ENCODE measurements around the gene UBE2B. TPM values are rescaled to one million over a fixed set of nuclear protein-coding genes. Genes with fewer than 3 reads are reported as not detected.

The UBE2B gene
- total RNA-seq, result 27.3 and 41.6 TPM in 2 replicates

DNA sequence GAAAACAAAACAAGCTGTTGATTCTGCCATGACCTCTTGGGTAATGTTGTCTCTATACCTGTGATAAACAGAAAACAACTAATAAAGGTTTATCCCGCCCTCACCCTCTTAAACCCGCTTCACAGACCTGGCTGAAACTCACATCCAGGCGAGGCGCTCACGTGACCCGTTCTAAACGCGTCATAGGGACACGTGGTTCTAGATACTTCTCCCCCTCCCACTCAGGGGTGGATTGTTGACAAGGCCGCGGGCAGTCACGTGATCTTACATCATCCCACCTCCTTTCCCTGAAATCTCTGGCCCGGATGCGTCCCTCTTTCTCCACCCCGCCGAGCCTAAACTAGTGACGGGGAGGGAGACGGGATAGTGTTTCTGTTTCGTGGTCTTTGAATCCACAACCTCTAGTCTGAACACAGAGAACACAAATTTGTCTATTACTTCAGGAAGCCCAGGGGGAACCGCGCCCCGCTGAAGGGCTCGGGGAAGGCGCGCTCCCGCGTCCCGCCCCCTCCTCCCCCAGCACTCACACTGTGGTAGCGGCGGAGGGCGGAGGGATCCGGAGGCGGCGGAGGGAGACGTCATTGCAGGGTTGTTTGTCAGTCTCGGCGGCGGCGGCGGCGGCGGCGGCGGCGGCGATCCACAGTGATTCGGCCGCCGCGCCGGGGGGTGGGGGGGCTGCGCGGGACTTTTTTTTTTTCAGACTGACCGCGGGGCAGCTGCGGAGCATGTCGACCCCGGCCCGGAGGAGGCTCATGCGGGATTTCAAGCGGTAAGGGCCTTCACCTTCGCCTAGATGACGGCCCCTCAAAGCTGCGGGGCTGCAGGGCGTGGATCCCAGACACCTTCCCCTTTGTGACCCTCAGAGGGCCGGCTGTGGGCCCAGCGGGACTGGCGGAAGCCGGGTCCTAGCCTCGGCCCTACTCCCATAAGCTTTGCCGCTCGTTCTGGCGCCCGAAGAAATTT, at the start of gene UBE2B:
Gene UBE2B, plus strand, starts transcription at position 699 of the 963 bp plus-strand sequence. Its CDS starts 27 bp downstream, at position 726.

DNA sequence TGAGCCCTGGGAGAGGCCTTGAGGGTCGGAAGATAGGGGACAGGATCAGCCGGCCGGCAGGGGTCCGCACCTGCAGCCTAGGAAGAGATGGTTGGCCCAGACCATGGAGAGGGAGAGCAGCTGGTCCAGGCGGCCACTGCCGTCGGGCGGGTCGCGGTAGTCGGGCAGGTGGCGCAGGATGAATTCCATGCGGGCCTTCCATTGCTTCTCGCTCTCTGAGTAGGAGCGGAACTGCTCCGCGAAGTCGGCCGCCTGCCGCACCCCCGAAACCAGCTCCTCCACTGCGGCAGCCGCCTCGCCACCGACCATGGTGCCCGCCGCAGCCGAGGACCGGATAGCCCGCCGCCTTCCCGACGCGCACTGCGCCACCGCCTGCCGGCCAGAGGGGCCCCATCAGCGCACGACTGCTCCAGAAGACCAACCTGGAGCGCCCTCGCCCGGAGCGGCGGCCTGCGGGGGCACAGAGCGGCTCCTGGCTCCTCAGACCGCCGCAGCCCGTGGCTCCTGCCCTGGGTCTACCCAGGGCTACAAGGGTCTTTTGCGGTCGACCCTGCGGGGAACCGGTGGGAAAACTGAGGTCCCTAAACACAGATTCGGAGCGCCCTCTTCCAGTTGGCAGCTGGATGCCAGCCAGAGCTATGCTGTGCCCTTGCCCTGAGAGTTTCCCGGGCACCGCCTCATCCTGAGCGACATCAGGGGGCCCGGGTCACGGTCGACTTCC, 40.3 kb downstream of the UBE2B start, which contains the start of gene CDKN2AIPNL:
Gene CDKN2AIPNL, minus strand, starts transcription at position 336 of the 721 bp plus-strand sequence. Its CDS starts 27 bp downstream, at position 309.

Other genes with a start within 250 kb of the UBE2B start
- 139 and 357 TPM in 2 replicates for gene SKP1, start 194.6 kb upstream of the UBE2B start, total RNA-seq
- gene PPP2CA, start 145.5 kb upstream of the UBE2B start, total RNA-seq, result 100 and 124 TPM in 2 replicates
- 1.6 and 3.8 TPM in 2 replicates for gene CDKL3, start 4.4 kb upstream of the UBE2B start, total RNA-seq
- gene CDKN2AIPNL, start 40.3 kb downstream of the UBE2B start, total RNA-seq, result 19.0 and 44.4 TPM in 2 replicates
- 17.8 and 38.4 TPM in 2 replicates for gene JADE2, start 154.1 kb downstream of the UBE2B start, total RNA-seq

All from nasal cavity respiratory epithelium epithelial cell of viscerocranial mucosa (primary cell).